Erythroblast (primary cell): Measurements from ENCODE around the gene OCRL.

Source experiments
- GATA1 ChIP-seq: IDR thresholded peaks from 2 replicates; pipeline ENCODE4 v1.6.1; 2011; ENCODE audit warnings: low read depth, mild to moderate bottlenecking, control low read depth, low read length, moderate library complexity
- POLR2A ChIP-seq: IDR thresholded peaks from 2 replicates; pipeline ENCODE4 v1.6.1; 2011; ENCODE audit warnings: mild to moderate bottlenecking, low read length

GRCh38 chrX:129618997-129619396 lies 78.9 kb downstream of the OCRL start:
- TF ChIP-seq POLR2A, result no peak
- TF ChIP-seq GATA1, result no peak
